Measurements from ENCODE around the gene CYRIA. TPM values are rescaled to one million over a fixed set of nuclear protein-coding genes. Genes with fewer than 3 reads are reported as not detected.

Gene CYRIA
- total RNA-seq, 4 donors from 2014 or later, result 19.0 to 27.4 (median 20.9) TPM

- TF ChIP-seq, protein P1, sequence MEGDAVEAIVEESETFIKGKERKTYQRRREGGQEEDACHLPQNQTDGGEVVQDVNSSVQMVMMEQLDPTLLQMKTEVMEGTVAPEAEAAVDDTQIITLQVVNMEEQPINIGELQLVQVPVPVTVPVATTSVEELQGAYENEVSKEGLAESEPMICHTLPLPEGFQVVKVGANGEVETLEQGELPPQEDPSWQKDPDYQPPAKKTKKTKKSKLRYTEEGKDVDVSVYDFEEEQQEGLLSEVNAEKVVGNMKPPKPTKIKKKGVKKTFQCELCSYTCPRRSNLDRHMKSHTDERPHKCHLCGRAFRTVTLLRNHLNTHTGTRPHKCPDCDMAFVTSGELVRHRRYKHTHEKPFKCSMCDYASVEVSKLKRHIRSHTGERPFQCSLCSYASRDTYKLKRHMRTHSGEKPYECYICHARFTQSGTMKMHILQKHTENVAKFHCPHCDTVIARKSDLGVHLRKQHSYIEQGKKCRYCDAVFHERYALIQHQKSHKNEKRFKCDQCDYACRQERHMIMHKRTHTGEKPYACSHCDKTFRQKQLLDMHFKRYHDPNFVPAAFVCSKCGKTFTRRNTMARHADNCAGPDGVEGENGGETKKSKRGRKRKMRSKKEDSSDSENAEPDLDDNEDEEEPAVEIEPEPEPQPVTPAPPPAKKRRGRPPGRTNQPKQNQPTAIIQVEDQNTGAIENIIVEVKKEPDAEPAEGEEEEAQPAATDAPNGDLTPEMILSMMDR (IDR thresholded peaks at IDR 0.05; ENCODE audit: low read depth), result no peak
Observed at GRCh38 chr2:16643099-16643498, 22.5 kb downstream of the CYRIA start.

- TF ChIP-seq, protein P1 (IDR thresholded peaks at IDR 0.05; ENCODE audit: low read depth), result no peak
Observed at GRCh38 chr2:16642088-16642487, 23.5 kb downstream of the CYRIA start.

- TF ChIP-seq, protein P1 (IDR thresholded peaks at IDR 0.05; ENCODE audit: low read depth), result no peak
Observed at GRCh38 chr2:16641509-16641908, 24.1 kb downstream of the CYRIA start.

GRCh38 chr2:16640867-16641266 is 24.8 kb downstream of the CYRIA start:
- TF ChIP-seq, protein P1 (IDR thresholded peaks at IDR 0.05; ENCODE audit: low read depth), result no peak

DNA sequence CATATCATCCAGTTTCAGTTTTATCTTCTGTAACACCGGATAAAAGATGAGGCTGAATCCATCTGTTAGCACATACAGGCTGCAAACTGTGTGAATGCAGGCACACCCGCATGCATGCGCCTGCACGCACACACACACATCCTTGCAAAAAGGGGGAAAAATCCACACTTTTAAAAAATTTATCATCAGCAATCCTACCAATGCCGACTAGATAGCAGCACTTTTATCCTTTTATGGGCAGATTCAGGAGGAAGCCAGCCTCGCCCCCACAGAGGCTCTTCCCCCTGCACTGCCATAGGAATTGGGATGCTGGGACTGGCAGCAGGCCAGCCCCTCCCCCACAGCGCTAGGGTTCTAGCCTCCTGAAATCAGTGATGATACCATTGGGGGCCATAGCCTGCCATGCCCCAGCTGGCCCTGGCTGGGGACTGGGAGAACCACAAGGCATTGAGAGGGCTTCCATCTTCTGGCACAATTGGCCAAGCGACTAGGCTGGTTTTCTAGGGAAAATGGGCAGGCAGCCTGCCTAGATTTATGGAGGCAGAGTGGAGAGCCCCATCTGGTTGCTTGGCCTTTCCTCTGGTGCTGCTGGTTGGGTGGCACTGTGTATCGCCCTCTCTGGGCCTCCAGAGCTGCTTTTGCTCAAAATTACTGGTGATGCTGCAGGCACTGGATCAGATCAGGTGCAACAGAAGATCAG is 25.5 kb downstream of the CYRIA start:
- TF ChIP-seq, protein P1 (IDR thresholded peaks at IDR 0.05; ENCODE audit: low read depth), result no peak

DNA sequence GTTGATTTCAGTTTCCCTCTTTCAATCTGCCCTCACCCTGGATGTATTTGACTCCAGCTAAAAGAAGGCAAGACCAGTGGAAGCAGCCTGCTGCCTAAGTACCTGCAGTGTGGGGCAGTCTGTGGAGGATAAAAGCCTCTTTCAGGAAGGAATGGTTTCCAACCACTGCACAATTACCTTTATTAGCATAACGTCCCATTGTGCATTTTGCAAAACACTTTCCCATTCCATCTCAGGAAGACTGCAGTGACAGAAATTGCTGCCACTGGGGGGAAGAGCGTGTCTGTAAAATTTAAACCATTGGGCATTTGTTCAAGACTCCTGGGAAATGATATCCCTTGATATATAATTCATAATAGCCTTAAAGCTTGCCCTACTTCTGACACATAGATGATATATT is 26.2 kb downstream of the CYRIA start:
- TF ChIP-seq, protein P1 (IDR thresholded peaks at IDR 0.05; ENCODE audit: low read depth), result no peak

DNA sequence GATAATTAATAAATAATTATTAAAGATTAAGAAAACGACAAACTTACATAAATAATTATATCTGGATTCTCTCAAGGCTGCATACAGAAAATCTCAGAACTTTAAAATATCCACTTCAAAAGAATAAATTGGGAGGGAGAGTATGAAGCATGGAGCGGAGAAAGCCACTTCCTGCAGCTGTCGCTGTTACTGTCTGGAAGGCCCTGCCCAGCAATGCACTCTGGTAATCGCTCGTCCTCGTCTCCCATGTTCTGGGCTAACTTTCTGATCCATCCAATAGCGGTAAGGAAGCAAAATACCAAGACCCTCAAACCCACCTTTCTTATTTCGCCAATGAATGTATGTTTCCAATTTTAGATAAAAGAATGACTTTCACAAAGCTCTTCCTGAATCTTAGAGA is 26.7 kb downstream of the CYRIA start:
- TF ChIP-seq, protein P1 (IDR thresholded peaks at IDR 0.05; ENCODE audit: low read depth), result no peak
